Cardiac ventricle fibroblast (primary cell): ENCODE data around the gene GPR84. TPM values are rescaled to one million over a fixed set of nuclear protein-coding genes. Genes with fewer than 3 reads are reported as not detected.

Experiments used
- total RNA-seq: library from RNA; depleted of rRNA; stranded (reverse); fragments of >200 nt; gene quantifications from 2 replicates; pipeline ENCODE4 v1.2.3, GENCODE V29; 2015

The GPR84 gene
- not detected in 2 replicates for total RNA-seq

DNA sequence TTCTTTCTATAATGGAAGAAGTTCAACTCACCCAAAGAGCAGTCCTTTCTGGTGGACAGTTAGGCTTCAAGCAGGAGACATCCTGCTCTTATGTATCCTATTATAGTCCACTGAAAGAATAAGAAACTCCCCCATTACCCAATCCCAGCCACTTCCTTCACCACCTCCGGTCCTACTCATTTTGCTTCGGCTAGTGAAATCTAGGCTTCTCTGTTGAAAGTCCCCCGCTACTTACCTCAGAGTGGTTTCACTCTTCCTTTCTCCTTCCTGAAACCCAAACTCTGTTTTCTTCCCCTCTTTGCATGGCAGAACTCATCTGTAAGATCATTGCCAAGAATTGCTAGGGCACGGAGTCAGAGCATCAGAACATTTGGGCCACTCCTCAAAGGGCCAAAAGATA lies at the start of gene GPR84:
TSS of gene GPR84 (minus strand) at position 74 of the 400 bp plus-strand sequence. CDS start 635 bp downstream, outside the sequence.

DNA sequence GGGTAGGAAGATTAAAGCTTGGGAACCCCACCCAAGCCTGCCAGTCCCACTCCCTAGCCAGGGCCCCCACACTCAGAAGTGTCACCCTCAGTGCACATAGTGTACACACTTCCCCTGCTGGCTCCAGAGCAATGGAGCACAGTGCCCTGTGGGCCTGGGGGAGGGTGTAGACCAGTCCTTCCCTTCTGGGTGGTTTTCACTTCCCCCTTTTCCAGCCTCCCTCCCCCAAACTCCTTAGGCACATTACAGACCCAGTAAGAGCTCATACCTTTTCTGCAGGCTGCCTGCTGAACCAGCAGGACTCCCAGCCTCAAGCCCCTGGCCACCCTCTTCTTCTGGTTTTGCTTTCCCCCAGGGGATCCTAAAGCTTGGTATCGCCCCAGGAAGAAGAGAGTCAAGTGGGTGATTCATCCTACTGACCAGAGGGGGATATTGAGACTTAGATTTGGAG lies 20.3 kb upstream of the GPR84 start, which contains the start of gene ZNF385A:
TSS of gene ZNF385A (minus strand) at position 143 of the 451 bp plus-strand sequence. CDS start 219 bp downstream, outside the sequence.

GRCh38 chr12:54324617-54325441 lies 39.5 kb downstream of the GPR84 start, which contains the start of gene COPZ1:
COPZ1 (plus strand) TSS chr12:54325131; CDS start chr12:54325164, 33 bp downstream.

Other genes starting within 250 kb of the GPR84 start
- 20.4 and 26.6 TPM in 2 replicates for gene SMUG1, start 175.5 kb downstream of the GPR84 start, total RNA-seq
- gene CBX5, start 84.4 kb downstream of the GPR84 start, total RNA-seq: 31.0 and 35.6 TPM in 2 replicates
- gene HNRNPA1, start 83.8 kb downstream of the GPR84 start, total RNA-seq: 504 and 512 TPM in 2 replicates
- not detected in 2 replicates for gene NFE2, start 63.5 kb downstream of the GPR84 start, total RNA-seq
- gene COPZ1, start 39.4 kb downstream of the GPR84 start, total RNA-seq: 109 and 114 TPM in 2 replicates
- gene ZNF385A, start 20.2 kb upstream of the GPR84 start, total RNA-seq: 6.2 and 6.9 TPM in 2 replicates
- 117 and 137 TPM in 2 replicates for gene ITGA5, start 54.8 kb upstream of the GPR84 start, total RNA-seq
- gene GTSF1, start 109.1 kb upstream of the GPR84 start, total RNA-seq: not detected in 2 replicates
- 0.05 TPM in 1 of 2 replicates, not detected in the other for gene NCKAP1L, start 133.3 kb upstream of the GPR84 start, total RNA-seq
- 0.44 and 1.0 TPM in 2 replicates for gene PDE1B, start 185.1 kb upstream of the GPR84 start, total RNA-seq
- gene PPP1R1A, start 224.2 kb upstream of the GPR84 start, total RNA-seq: 0.37 and 0.54 TPM in 2 replicates